ENCODE results near the gene SLC16A12. TPM values are rescaled to one million over a fixed set of nuclear protein-coding genes. Genes with fewer than 3 reads are reported as not detected.

Gene SLC16A12
- polyA plus RNA-seq, 1 donor (not counting 4 experiments of a cell fraction or from before 2014, with no cell fraction given), result 0.10 TPM

DNA sequence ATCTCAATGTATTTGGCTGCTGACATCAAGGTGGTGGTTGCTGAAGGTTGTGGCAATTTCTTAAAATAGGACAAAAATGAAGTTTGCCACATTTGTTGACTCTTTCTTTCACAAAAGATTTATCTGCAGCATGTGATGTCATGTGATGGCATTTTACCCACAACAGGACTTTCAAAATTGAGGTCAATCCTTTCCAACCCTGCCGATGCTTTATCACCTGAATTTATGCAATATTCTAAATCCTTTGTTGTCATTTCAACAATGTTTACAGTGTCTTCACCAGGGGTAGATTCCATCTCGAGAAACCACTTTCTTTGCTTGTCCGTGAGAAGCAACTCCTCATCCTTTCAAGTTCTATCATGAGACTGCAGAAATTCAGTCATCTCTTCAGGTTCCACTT, 40.6 kb upstream of the SLC16A12 start:
- FAIRE-seq, result no peak

GRCh38 chr10:89575031-89575430, 39.6 kb upstream of the SLC16A12 start:
- DNase-seq (ENCODE audit: low read depth, low spot score) (no peak), FAIRE-seq (no peak)
- TF ChIP-seq CTCF (optimal IDR thresholded peaks at IDR 0.05 in 1 of 3, IDR thresholded peaks at IDR 0.05 in 1 of 3, conservative IDR thresholded peaks at IDR 0.05 in 1 of 3; ENCODE audit: extremely low read depth in 1 of 3, insufficient read depth in 2 of 3, low read length in 3 of 3), result no peak
- no peak for TF ChIP-seq EZH2 (IDR thresholded peaks at IDR 0.05; ENCODE audit: low read length)
- H3K79me2 ChIP-seq (ENCODE audit: control insufficient read depth, insufficient read depth, low read length), result no peaks in the 10 kb centered on the region
- no peak overlapping the region for H3K27ac ChIP-seq (ENCODE audit: control insufficient read depth, insufficient read depth, low read length)
- H3K27me3 ChIP-seq (ENCODE audit: control insufficient read depth, extremely low read depth, insufficient read depth, low read length), result no peaks in the 10 kb centered on the region
- H3K4me1 ChIP-seq (ENCODE audit: control insufficient read depth, extremely low read depth, insufficient read depth, low read length), result no peaks in the 10 kb centered on the region
- no peaks in the 10 kb centered on the region for H3K36me3 ChIP-seq (ENCODE audit: control insufficient read depth in 2 of 2, extremely low read depth in 1 of 2, insufficient read depth in 2 of 2, low read length in 2 of 2)
- no peak overlapping the region for H3K9ac ChIP-seq (ENCODE audit: control insufficient read depth, extremely low read depth, insufficient read depth, low read length)
- H3K9me3 ChIP-seq (ENCODE audit: control insufficient read depth, low read depth, low read length), result no peaks in the 10 kb centered on the region
- no peaks in the 10 kb centered on the region for H3K9me1 ChIP-seq (ENCODE audit: control insufficient read depth, extremely low read depth, insufficient read depth, low read length)
- no peaks in the 10 kb centered on the region for H4K20me1 ChIP-seq (ENCODE audit: control insufficient read depth, extremely low read depth, insufficient read depth, low read length)
- no peak overlapping the region for H2AFZ ChIP-seq (ENCODE audit: control insufficient read depth, low read length)
- dilution Hi-C loops (cut with MboI; ENCODE audit: extremely low pct_ligation_motif_present, low sequenced_read_pairs), result no loop called here
- H3K4me3 ChIP-seq (ENCODE audit: control insufficient read depth in 2 of 3, extremely low read depth in 1 of 3, insufficient read depth in 2 of 3, low read depth in 1 of 3, low read length in 3 of 3), result no peak overlapping the region
- H3K4me2 ChIP-seq (ENCODE audit: control insufficient read depth, extremely low read depth, insufficient read depth, low read depth, low read length), result no peak overlapping the region

More for the DNA sequence above, 40.6 kb upstream of the SLC16A12 start:
- H3K4me1 ChIP-seq (ENCODE audit: control insufficient read depth, extremely low read depth, insufficient read depth, low read length), result no peaks in the 10 kb centered on the region
- H4K20me1 ChIP-seq (ENCODE audit: control insufficient read depth, extremely low read depth, insufficient read depth, low read length), result no peaks in the 10 kb centered on the region
- no peak overlapping the region for H2AFZ ChIP-seq (ENCODE audit: control insufficient read depth, low read length)
- H3K9ac ChIP-seq (ENCODE audit: control insufficient read depth, extremely low read depth, insufficient read depth, low read length), result no peak overlapping the region
- H3K4me2 ChIP-seq (ENCODE audit: control insufficient read depth, extremely low read depth, insufficient read depth, low read depth, low read length), result no peak overlapping the region
- dilution Hi-C loops (cut with MboI; ENCODE audit: extremely low pct_ligation_motif_present, low sequenced_read_pairs), result no loop called here
- H3K9me3 ChIP-seq (ENCODE audit: control insufficient read depth, low read depth, low read length), result no peaks in the 10 kb centered on the region
- H3K36me3 ChIP-seq (ENCODE audit: control insufficient read depth in 2 of 2, extremely low read depth in 1 of 2, insufficient read depth in 2 of 2, low read length in 2 of 2), result no peaks in the 10 kb centered on the region
- H3K27me3 ChIP-seq (ENCODE audit: control insufficient read depth, extremely low read depth, insufficient read depth, low read length), result no peaks in the 10 kb centered on the region
- H3K9me1 ChIP-seq (ENCODE audit: control insufficient read depth, extremely low read depth, insufficient read depth, low read length), result no peaks in the 10 kb centered on the region
- no peaks in the 10 kb centered on the region for H3K79me2 ChIP-seq (ENCODE audit: control insufficient read depth, insufficient read depth, low read length)
- DNase-seq (ENCODE audit: low read depth, low spot score), result no peak
- H3K4me3 ChIP-seq (ENCODE audit: control insufficient read depth in 2 of 3, extremely low read depth in 1 of 3, insufficient read depth in 2 of 3, low read depth in 1 of 3, low read length in 3 of 3), result no peak overlapping the region
- no peak overlapping the region for H3K27ac ChIP-seq (ENCODE audit: control insufficient read depth, insufficient read depth, low read length)
- TF ChIP-seq CTCF (optimal IDR thresholded peaks at IDR 0.05 in 1 of 3, IDR thresholded peaks at IDR 0.05 in 1 of 3, conservative IDR thresholded peaks at IDR 0.05 in 1 of 3; ENCODE audit: extremely low read depth in 1 of 3, insufficient read depth in 2 of 3, low read length in 3 of 3), result no peak
- no peak for TF ChIP-seq EZH2 (IDR thresholded peaks at IDR 0.05; ENCODE audit: low read length)

Measured in keratinocyte (primary cell).